HG03354 (cell line): ENCODE data around the gene TNFRSF14.

Source experiments
- ATAC-seq: cut with Tn5 transposase; IDR thresholded peaks from one replicate; pipeline ENCODE4 v1.9.1; 2021; ENCODE audit warnings: mild to moderate bottlenecking; ENCODE audit not compliant: unreplicated experiment, poor library complexity, severe bottlenecking

TNFRSF14 gene

DNA sequence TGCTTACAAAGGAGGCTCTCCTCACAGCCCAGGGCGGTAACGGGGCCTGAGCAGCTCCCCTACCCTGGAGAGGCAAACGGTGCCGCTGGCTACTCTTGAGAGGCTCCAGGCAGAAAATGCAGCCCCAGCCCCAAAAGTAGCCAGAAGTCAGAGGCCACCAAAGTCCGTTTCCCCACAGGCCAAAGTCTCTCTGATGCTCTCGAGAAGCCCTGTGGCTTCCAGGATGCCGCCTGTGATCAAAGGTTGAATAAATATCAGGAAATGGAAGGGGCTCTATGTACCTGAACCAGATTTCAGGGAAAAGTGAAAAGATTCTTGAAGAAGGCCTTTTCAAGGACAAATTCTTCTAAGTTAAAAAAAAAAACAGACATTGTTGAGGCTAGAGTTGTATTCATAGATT lies 33.9 kb upstream of the TNFRSF14 start:
- ATAC-seq, result no peak

DNA sequence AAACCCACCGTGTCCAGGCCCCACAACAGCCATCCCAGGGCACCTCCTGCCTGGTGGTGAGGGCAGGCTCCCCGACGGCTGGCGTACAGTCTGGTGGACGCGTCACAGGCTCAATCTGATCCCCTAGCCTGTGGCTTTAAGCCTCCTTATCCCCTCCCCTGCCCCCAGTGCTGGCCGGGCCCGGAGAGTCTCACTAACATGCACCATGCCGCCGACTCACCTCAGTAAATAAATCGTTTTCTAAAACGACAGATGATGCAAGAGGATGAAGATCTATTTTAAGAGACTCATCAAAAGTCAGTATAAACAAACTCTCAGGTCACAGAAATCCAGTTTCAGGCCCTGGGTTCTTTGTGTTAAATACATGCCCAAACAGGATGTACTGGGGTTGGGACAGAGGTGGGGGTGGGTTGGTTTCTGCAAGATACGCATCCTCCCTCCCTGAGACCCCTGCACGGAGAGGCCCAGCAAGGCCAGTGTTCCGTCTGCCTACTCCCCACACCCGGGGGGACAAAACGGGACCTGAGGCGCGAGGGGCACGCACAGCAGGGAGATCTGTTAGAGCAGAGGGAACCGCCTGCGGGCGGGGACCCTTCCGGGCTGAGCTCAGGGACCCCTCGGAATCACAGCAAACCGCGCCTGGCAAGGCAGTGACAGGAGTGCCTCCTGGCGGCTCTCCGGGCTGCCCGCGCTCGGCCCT lies 32.8 kb upstream of the TNFRSF14 start:
- no peak for ATAC-seq

DNA sequence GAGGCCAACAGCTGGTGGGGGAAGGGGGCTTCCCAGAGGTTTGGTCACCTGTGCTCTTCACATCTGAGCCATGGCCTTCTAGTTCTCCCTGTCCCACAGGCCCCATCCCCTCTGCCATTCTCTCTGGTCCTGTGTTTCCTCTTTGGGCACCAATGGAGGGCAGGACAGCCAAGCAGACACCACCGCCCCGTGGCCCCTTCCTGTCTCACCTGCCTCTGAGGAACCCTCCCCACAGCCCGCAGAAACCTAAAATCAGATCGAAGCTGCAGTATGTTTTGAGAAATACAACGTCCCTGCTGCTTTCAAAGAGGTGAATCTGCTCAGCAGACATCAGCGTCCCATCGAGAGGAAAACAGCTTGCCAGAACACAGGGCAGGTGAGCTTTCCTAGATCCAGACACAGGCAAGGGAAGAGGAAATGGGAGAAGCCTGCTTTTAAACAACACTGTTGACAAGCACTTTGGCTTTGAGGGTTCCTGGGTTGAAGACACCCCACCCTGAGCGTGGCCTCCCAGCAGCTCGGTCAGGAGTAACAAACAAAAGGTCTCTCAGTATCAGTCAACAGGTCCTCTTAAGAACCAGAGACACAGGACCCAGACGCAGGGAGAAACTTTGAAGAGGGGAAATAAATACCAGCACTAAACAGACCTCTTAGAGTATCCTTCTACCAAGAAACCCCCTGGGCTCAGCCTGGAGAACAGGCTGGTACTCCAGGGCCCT lies 32.1 kb upstream of the TNFRSF14 start:
- no peak for ATAC-seq

DNA sequence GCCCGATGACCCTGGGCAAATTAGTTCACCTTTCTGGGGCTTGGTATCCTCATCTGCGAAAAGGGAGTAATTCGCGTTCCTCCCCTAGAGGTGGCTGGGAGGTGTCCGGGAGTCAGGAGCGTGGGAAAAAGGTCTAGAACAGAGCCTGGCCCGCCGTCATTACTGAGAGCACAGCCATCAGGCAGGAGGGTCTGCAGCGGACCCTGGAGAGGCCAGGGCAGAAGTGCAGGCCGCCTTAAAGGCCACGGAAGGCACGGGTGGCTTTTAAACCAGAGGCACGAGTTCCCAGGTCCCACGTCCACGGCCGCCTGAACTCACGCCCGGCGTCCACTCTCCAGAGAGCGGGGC lies 30.6 kb upstream of the TNFRSF14 start:
- no peak for ATAC-seq

DNA sequence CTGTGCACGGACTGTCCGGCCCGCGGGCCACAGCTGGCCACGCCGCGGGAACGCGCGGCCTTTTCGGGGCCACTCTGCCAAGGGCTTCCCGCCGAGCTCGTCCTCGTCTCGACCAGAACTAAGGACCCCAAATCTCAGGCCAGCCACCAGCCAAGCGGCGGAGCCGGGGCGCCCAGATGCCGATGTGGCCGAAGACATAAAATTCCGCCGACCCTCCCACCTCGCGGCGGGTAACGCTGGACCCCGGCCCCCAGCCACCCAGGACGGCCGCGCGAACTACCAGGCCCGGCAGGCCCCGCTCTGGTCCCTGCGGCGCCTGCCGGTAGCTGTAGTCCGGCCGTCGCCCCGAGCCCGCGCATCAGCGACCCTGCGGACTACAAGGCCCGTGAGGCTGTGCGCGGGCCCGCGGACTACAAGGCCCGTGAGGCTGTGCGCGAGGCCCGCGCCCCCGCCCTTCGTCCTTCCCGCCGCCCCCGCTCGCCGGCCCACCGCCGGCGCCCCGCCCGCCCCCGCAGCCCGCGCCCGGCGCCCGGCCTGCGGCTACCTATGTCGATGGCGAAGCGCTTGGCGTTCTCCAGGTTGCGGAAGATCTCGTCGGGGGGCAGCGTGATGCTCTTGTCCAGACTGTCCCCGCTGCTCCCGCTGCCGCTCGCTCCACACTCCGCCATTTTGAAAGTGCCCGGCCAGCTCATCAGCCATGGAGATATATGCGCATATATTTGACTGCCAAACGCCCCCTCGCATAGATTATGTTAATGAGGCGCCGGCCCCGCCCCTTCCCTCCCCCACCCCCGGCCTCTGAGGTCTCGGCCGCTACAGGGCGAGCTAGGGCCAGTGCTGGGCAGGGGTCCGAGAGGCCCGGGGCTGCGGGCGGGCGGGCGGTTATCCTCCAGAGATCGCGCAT lies 30.0 kb upstream of the TNFRSF14 start, which contains the start of gene PANK4:
TSS of gene PANK4 (minus strand) at position 677 of the 904 bp plus-strand sequence. CDS start at position 668, 9 bp downstream.
- ATAC-seq, result peak; percentile 87

DNA sequence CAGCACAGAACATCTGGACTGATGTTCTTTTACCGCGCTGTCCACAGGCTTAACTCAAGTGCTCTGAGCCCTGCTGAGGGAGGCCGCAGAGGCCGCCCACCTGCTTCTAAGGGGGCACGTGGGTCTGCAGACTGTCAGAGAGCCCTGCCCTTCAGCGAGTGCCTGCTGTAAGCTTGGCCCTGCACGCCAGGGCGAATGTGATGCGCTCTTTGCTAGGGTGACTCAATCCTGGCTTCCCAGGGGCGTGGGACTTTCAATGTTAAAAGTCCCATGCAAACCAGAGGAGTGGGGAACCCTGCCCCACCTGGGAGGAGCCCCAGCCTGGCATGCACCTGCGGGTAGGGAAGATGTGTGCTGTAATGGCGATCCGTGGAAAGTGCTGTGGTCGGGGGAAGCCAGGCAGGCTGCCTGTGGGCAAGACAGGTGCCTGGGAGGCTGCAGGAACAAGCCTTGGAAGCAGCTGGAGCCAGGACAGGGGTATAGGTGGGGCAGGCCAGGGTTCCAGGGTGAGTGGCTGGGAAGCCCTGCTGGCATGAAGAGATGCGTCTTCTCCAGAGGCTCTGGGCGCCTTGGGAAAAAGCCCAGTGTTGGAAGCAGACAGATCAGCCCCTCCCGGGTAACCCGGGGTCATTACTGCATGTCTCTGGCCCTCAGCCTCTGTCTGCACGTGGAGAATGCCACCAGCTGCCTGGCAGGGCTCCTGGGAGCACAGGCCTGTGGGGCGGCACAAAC lies 29.2 kb upstream of the TNFRSF14 start:
- peak; percentile 33 for ATAC-seq

DNA sequence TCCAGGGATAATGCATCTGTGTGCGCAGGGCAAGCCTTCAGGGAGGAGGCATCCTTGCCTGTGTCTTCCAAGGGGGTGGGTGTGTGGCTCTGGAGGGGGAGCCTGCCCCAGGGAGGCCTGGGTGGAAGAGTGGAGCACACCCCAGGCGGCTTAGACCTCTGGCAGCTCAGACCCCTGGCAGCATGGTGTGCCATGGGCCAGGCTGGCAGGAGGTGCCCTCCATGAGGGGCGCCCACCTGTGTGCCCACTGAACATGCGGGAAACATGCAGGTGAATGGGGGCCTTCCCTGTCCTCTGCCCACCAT lies 28.7 kb upstream of the TNFRSF14 start:
- no peak for ATAC-seq

DNA sequence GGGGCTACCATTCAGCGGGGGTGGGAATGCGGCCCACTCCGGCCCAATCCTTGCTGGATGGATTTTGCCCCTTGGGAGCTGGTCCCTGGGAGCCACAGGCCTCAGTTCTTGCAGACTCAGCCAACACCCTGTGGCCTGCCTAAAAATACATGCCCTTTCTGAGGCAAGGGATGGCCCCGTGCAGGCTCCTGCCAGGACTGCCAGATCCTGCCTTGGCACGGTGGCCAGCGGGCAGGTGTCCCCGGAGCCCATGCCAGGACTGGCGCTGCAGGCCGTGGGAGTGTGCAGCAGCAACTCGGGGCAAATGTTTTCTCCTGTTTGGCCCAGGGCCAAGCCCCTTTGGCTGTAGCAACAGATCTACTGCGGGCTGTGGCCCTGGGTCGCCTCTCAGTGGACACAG lies 28.2 kb upstream of the TNFRSF14 start:
- ATAC-seq, result no peak

DNA sequence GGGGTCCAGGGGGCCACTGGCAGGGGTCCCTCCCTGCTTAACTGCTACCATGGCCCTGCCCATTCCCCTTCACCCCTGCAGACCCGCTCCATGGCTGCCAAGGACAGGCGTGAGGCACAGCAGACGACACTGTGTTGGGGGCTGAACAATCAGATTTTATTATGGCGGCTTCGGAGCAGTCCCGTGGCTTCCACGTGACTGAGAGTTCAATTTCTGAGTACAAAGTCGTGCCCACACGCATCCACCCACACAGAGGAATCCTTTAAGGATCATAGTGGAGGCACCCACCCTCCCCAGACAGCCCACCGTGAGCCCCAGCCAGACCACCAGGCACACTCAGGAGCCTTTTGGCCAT lies 27.6 kb upstream of the TNFRSF14 start:
- no peak for ATAC-seq

DNA sequence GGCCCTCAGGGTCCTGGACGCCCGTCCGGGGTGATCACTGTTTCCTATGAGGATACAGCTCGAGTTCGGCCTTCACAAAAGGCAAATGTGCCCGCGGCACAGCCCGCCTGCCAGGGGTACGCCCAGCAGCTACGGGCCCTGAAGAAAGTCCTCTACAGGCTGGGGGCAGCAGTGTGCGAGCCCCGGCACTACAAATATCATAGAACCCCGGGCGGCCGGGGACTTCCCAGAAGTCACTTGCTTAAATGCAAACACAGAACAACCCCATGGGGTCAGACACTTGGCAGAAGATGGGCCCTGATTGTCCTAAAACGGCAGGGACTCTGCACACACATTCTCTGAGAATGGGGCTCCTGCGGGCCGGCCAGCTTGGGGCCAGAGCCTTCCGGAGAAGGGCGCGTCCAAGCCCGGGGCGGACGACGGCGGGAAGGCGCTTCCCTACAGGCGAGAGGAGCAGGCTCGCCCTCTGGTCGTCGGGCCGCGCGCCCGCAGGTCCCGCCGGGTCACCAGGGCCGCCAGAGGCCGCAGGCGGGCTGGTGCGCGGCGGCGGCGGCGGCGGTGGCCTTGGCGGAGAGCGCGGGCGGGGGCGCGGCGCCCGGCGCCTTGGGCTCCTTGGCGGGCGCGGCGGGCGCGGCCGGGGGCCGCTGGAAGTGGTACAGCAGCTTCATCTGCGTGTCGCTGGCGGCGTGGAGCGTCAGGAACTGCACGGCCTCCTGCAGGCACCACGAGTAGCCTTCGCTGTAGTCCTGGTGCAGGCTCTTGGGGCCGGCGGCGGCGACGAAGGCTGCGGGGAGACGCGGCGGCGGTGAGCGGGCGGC lies 27.0 kb upstream of the TNFRSF14 start:
- ATAC-seq, result no peak

DNA sequence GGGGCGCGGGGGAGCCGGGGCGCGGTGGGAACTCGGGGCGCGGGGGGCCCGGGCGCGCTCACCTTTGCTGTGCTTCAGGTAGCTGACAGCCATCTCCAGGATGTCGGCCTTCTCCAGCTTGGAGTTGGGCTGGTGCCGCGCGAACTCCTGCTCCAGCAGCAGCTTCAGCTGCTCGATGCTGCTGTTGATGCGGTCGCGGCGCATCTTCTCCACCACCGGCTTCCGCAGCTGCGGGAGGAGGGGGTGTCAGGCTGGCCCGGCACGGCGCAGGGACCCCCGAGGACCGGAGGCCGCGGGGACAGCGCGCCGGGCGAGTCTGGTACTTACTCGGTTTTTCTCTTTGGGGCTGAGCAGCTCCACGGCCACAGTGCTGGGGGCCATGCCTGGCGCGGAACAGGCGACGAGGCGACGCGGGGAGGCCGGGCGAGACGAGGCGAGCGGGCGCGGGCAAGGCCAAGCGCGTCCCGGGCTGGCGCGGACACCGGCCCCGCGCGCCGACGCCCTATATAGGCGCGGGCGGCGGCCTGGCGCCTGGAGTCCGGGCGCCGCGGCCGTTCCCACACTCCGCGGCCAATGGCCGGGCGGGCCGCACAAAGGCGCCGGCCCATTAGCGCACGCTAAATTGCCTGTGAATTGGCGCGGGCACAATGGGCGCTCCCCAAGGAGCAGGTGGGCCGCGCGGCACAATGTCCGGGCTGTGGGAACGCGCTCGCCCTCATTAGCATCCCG lies 26.2 kb upstream of the TNFRSF14 start, which contains the start of gene HES5:
TSS of gene HES5 (minus strand) at position 480 of the 729 bp plus-strand sequence. CDS start at position 381, 99 bp downstream.
- no peak for ATAC-seq

DNA sequence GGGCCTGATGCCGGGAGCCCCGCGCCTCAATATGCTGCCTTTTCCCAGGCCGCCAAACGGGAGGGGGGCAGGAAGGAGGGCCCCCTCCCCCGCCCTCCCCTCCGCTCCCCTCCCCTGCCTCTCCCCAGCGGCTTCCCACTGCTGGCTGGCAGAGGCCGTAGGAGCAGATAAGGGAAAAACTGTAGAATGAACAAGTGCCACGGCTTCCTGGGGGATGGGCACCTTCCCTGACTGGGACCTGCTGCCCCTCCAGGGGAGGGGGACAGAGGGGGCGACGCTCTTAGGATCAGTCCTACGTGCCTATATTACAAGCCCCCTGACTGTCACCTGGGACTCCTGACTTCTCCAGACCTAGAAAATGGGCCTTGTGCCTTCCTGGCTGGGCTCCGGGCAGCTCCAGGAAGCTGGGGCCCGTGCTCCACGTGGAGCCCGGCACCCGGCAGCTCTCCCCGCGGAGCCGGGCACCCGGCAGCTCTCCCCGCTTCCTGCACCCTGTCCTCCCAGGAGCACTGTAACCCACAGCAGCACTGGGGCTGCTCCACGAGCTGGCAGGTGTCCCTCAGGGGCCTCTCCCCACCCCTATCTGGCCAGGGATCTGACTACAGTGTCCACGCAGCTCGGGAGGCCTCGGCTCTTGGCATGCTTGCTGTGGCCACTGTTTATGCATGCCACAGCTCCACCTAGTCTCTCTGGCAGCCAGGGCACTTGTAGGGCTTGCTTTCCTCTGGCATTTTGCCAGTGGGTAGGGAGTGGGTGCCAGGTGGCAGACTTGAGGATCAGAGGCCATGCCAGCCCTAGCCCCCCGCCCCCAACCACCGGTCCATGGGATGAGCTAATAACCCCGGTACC lies 25.4 kb upstream of the TNFRSF14 start:
- no peak for ATAC-seq

DNA sequence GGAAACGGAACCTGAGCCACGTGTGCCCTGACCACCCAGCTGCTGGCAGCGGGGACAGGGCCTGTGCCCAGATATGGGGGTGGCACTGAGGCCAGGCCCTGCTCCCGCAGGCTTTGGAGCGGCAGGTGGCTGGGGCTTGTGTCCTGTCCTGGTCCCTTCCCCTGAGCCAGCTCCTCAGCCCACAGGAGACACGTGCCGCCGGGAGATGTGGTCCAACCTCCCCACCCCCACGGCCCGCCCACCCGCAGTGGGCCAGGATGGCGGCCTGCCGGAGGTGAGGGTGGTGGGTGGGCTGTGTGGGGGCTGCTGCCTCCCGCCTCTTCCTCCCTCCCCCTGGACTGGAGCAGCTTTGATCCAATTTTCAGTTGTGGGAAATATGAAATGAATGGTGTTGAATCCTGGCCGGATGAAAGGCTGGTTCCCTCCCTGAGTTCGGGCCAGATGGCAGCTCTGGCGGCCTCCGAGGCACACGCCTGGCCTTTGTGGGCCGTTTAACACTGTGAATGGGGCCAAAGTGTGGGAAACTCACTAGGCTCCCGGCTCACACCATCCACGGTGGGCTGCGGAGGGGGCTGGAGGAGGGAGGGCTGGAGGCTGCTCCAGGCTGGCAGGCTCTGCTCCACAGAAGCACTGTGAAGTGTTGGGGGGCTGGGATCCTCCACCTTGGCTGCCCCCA lies 23.5 kb upstream of the TNFRSF14 start:
- no peak for ATAC-seq

DNA sequence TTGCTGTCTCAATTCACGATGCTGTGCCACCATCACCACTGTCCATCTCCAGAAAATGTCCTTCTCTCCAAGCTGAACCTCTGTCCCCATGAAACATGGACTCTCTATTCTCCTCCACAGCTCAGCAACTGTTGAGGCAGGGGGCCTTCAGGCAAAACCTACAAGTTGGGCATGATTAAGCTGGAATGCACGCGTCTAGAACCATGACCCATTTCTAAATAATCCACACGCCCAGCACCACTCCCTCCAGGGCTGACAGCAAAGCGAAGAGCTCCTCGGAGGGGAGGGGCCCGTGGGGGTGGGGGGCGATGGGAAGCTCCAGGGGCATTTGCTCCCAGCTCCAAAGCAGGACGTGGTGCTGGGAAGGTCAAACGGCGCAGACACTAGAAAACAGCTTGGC lies 22.8 kb upstream of the TNFRSF14 start:
- ATAC-seq, result no peak

DNA sequence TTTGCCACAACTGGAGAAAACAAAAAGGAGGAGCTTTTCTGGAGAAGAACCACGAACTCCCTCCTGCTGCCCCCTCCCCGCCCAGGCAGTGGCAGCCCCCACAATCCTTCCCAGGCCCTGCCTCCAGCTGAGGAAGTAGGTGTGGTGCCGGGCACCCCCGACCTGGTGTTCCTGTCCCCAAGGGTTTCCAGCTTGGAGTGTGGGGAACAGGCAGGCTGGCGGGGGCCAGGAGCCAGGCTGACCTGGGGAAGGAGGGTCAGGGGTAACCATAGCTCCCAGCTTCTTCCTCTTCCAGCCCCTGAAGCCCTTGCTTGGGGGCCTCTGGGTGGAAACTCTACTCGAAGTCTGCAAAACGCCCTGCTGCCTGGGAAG lies 21.9 kb upstream of the TNFRSF14 start:
- ATAC-seq, result no peak

DNA sequence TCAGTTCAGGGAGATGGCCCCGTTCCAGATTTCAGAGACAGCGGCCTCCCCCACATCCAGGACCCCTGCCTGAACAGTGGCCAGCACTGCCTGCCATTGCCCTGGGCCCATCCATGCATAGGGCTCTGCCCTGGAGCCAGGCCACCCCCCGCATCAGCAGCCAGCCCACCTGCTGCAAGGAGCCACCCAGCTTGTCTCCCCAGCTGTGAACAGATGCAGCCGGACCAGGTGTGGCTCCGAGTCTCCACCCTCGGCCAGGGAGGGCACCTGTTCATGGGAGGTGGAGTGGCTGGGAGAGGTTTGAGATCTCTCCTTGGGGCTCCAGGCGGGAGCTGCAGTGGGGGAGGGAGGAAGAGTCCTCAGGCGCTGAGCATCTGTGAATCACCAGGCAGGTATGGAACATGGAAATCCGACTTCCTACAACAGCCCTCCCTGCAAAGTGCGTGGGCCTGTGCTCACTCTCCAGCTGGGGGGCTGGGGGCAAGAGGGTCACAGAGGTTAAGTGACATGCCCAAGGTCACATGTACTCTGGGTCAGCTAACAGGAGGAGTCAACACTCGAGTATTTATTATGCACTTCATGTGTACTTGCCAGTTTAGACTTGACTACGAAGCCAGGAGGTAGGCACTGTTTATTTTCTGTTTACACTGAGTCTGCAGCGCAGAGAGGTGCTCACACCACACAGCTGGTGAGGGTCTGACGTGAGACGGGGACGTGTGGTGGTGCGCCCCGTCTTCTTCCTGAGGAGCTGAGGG lies 21.3 kb upstream of the TNFRSF14 start:
- no peak for ATAC-seq

DNA sequence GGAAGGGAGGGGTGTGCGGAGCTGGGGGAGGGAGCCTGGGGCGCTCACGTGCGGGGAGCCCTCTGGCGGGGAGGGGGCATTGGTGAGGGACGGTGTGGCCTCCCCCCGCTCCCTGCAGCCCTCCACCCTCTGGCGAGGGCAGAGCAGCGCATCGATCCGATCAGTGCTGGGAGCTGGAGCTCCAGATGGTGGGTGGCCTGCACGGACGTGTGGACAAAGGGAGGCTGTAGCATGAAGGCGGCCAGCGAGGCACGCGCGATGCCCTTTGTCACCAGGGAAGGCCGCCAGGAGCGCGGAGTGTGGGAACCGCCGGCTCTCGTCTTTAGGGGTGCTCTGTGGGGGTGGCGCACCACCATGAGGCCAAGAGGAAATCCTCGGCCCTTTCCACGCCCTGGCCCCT lies 20.7 kb upstream of the TNFRSF14 start:
- no peak for ATAC-seq
